LNCaP clone FGC (cell line): ENCODE data around the gene WDFY1.

Experiments
- DNase-seq: peaks from one replicate; pipeline ENCODE4 v3.0.0-alpha.2; 2011; ENCODE audit warnings: low read depth
- H3K4me3 ChIP-seq: 2 replicates; pipeline ENCODE4 v1.5.1; 2011; ENCODE audit warnings: mild to moderate bottlenecking, low read depth, low read length, control low read depth
- TF ChIP-seq, protein P1 (sequence below): IDR thresholded peaks from 2 replicates; pipeline ENCODE4 v1.5.1; 2012; ENCODE audit warnings: mild to moderate bottlenecking; ENCODE audit not compliant: control insufficient read depth, insufficient read depth; ENCODE audit errors: extremely low read depth

The WDFY1 gene

DNA sequence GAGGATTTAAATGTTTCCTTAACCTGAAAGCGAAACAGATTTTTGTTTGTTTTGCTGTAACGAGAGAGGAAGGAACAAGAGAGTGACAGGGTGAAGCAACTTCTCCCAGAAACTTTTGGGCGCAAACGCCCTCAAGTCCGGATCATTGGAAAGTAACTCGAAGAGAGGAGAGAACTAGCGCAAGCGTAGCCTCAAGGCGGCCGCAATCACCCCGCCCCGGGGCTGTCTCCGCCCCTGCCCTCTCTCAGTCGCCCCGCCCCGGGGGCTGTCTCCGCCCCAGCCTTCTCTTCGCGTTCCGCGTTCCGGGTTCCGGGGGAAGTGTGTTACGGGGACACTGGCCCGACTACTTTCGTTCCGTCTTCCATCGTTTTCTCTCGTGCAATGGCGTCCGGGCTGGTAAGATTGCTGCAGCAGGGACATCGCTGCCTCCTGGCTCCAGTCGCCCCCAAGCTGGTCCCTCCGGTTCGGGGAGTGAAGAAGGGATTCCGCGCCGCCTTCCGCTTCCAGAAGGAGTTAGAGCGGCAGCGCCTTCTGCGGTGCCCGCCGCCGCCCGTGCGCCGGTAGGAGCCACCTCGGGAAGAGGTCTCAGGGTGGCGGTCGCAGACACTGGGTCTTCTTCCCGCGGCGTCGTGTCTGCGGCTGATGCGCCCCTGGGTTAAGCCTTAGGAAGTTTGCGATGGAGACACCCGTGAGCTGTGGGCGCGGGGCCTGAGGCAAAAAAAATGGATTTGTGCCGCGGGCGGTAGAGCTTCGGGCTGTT, 12.1 kb upstream of the WDFY1 start, which contains the start of gene MRPL44:
TSS of gene MRPL44 (plus strand) at position 372 of the 760 bp plus-strand sequence. CDS start at position 382, 10 bp downstream.
- peak; percentile 68 for DNase-seq
- TF ChIP-seq, protein P1, sequence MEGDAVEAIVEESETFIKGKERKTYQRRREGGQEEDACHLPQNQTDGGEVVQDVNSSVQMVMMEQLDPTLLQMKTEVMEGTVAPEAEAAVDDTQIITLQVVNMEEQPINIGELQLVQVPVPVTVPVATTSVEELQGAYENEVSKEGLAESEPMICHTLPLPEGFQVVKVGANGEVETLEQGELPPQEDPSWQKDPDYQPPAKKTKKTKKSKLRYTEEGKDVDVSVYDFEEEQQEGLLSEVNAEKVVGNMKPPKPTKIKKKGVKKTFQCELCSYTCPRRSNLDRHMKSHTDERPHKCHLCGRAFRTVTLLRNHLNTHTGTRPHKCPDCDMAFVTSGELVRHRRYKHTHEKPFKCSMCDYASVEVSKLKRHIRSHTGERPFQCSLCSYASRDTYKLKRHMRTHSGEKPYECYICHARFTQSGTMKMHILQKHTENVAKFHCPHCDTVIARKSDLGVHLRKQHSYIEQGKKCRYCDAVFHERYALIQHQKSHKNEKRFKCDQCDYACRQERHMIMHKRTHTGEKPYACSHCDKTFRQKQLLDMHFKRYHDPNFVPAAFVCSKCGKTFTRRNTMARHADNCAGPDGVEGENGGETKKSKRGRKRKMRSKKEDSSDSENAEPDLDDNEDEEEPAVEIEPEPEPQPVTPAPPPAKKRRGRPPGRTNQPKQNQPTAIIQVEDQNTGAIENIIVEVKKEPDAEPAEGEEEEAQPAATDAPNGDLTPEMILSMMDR, result no peak
- peak within 1 kb of the TSS; percentile 95 for H3K4me3 ChIP-seq

DNA sequence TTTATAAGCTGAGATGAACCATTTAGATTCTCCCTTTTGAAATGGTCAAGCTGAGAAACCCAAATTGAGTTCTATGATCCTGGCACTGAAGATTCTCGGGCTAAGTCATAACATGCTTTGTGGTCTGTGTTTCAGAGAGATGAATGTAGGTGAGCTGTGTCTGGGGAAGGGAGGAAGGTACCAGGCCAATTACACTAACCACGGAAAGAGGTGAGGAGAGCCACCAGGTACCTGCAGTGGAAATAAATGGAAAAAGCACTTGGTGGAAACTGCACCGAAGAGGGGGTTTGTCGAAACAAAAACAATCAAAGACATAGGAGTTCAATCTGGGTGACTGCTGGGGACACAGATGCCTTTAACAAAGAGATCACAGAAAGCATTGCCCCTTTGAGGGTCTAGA, 11.2 kb upstream of the WDFY1 start:
- no peak overlapping the region for H3K4me3 ChIP-seq
- TF ChIP-seq, protein P1, result no peak
- DNase-seq, result no peak

DNA sequence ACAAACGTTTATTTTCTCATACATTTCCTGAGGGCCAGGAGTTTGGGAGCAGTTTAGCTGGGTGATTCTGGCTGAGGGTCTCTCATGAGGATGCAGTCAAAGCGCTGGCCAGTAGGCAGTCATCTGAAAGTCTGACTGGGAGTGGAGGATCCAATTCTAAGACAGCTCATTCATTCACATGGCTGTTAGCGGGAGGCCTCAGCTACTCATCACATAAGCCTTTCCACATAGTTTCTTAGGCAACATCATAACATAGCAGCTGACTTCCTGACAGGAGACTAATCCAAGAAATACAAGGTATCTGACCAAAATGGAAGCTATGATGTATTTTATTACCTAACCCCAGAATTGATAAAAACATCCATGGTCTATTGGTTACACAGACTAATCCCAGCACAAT, 9.3 kb upstream of the WDFY1 start:
- TF ChIP-seq, protein P1, result no peak
- DNase-seq, result no peak
- H3K4me3 ChIP-seq, result no peak overlapping the region

DNA sequence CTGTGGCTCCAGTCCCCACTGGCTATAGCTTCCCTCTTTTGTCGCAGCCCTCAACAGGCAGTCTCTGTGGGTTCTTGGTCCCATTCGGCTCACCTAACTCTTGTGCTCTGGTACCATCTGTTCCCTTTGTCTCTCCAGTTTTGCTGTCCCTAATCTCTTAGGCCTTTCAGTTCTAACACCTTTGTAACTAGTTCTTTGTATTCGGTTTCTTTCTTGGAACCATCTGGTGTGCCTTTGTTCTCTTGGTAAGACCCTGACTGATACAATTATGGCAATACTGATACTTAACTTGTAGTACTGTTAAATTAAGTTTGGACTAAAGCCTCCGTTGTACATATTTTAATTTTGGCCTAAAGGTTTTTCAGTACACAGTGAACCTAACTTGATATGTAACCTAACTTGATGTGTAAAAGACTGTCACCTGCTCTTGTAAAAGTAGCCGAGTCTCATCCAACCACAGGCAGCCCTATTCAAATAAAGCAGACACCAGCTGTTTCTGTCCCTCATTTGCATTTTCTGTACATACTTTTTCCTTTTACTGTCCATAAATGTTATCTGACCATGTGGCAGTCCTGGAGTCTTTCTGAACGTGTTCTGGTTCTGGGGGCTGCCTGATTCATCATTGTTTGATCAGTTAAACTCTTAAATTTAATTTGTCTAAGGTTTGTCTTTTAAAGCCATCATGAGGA, 7.3 kb upstream of the WDFY1 start:
- TF ChIP-seq, protein P1, result no peak
- no peak for DNase-seq
- H3K4me3 ChIP-seq, result no peak overlapping the region

DNA sequence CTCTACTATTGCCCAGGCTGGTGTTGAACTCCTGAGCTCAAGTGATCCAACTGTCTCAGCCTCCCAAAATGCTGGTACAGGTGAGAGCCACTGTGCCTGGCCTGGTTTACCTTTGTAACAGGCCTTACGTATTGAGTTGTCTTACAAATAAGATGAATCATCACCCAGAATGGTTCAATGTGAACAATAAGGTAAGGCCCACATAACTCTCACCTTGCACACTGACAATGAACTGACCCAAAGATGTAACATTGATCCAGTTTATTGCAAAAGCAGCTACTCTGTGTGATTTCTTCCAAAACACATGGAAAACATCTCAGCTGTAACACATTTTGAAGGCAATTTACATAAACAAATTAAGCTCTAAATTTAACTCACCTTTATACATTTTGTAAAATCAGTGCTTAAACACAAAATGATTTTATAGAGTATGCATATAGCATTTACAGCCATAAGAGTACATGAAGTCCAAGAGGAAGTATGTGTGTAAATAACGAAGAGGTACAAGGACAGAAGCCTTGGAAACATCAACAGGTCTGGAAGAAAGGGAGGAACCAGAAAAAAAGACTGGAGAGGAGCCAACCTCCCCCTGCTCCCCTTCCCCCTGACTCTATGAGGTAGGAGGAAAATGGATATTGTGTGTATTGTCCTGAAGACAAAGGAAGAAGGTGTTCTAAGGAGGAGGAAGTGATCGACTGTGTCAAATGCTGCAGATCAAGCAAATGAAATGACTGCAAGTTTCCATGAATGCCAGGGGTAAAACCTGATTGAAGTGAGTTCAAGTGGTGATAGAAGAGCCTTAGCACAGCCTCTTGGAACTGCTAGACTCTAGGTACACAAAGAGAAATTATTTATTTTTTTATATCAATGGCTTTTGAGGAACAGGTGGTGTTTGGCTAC, 5.6 kb upstream of the WDFY1 start:
- DNase-seq, result no peak
- no peak overlapping the region for H3K4me3 ChIP-seq
- TF ChIP-seq, protein P1, result no peak

DNA sequence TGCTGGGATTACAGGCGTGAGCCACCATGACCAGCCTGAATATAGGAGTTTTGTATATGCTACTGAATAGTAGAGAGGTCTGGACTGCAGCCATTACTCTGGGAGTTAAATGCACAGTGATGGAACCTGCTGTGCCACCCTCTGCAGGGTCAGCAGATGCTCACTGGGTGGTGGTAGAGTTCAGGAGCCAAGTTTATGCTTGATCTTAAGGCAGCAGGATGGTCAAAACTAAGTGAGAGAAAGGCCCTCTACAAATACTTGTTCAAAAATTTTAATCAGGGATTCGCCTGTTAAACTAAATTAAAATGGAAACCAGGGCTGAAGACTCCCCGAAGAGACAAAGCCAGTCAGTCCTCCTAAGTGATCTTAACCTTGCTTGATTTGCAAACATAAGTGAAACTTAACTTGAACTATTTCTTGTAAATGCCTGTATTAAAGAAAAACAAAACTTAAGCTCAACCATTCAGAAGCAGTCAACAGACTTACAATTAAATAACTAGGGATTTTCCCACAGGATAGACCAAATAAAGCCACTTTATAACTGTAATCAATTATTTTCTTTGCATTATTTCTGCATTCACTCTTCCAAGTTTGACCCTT, 4.2 kb upstream of the WDFY1 start:
- no peak overlapping the region for H3K4me3 ChIP-seq
- TF ChIP-seq, protein P1, result no peak
- no peak for DNase-seq
